Myocyte (in vitro differentiated cells): ENCODE data around the gene SIRPB2. TPM values are rescaled to one million over a fixed set of nuclear protein-coding genes. Genes with fewer than 3 reads are reported as not detected.
A peak's percentile ranks its signal among the peaks of the same experiment; 100 is the strongest.

Source experiments
- DNase-seq: peaks from one replicate; pipeline ENCODE4 v3.0.0-alpha.2; 2012; ENCODE audit warnings: low read depth
- polyA plus RNA-seq: library from polyadenylated mRNA; unstranded; fragments of >200 nt; gene quantifications from one replicate; pipeline ENCODE4 v1.2.1, GENCODE V29; 2012; ENCODE audit warnings: missing spikeins
- total RNA-seq: library from RNA; depleted of rRNA; stranded (reverse); fragments of >200 nt; gene quantifications from 2 replicates; pipeline ENCODE4 v1.2.3, GENCODE V29; 2014

Gene SIRPB2
- total RNA-seq, result not detected in 2 replicates
- not detected for polyA plus RNA-seq

DNA sequence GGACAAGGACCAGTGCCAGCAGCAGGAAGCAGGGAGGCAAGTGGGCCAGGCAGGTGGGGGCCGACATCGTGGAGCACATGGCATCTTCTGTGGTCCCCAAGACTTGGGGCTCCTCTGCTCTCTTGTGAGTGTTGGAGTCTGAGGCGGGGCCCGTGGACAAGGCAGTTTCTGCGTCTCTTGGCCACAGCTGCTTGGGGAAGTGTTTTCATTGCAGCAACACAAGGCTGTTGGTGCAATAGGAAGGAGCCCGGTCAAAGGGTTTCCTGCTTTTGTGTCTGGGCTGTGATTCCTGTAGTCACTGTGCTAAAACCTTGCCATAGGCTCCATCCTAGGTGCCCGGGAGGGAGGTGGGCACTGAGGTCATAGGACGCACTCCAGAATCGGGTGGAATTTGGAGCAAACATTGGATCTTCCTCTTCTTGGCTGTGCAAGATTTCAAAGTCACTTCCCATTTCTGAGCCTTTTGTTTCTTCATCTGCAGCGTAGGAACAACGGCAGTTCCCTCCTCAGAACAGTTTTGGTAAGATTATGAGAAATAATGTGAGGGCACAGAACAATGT is at the start of gene SIRPB2:
TSS of gene SIRPB2 (minus strand) at position 140 of the 560 bp plus-strand sequence. CDS start at position 79, 61 bp downstream.
- DNase-seq, result no peak

DNA sequence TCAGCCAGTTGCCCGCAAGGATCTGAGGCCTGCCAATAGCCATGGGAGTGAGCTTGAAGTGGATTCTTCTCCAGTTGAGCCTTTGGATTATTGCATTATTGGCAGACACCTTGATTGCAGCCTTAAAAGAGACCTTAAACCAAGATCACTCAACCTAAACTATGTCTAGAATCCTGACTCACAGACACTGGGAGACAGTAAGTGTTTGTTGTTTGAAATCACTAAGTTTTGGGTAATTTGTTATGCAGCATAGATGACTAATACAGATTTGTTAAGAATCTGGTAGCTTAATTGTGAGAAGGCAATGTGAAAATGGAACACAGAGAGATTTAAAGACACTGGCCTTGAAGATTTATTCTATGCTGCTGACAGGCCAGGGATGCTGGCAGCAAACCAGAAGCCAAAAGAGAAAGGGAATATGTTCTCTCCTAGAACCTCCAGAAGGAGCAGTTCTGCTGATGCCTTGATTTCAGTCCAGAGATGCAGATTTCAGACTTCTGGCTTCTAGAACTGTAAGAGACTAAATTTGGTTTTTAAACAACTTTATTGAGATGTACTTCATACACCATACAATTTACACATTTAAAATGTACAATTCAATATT is 48.7 kb upstream of the SIRPB2 start:
- DNase-seq, result no peak

DNA sequence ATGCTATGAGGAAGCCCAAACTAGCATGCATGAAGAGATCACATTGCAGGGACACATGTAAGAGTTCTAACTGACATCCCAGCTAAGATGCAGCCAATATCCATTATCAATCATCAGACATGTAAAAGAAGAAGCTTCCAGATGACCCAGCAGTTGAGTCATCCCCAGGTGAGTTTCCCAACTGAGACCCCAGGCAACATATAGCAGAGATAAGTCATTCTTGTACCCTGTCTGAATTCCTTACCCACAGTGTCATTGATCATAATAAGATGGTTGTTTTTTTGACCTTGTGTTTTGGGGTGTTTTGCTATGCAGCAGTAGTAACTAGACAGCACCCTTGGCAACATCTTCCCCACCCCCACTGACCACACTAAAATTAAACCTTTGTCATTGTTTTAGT is 47.4 kb upstream of the SIRPB2 start:
- no peak for DNase-seq

DNA sequence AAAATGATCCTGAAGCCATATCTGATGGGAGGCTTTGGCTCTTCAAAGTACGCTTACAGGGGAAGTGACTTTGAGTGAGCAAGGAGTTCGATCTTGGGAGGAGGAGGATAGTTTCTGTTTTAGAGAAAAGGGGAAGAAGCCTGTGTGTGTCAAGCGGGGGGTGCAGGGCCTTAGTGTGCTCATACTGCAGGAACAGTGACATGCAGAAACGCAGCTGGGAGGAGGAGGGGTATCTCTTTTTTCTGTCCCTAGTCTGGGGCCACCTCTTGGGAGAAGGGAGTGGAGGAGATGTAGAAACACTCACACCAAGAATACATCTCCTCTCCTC is 46.5 kb upstream of the SIRPB2 start:
- no peak for DNase-seq

DNA sequence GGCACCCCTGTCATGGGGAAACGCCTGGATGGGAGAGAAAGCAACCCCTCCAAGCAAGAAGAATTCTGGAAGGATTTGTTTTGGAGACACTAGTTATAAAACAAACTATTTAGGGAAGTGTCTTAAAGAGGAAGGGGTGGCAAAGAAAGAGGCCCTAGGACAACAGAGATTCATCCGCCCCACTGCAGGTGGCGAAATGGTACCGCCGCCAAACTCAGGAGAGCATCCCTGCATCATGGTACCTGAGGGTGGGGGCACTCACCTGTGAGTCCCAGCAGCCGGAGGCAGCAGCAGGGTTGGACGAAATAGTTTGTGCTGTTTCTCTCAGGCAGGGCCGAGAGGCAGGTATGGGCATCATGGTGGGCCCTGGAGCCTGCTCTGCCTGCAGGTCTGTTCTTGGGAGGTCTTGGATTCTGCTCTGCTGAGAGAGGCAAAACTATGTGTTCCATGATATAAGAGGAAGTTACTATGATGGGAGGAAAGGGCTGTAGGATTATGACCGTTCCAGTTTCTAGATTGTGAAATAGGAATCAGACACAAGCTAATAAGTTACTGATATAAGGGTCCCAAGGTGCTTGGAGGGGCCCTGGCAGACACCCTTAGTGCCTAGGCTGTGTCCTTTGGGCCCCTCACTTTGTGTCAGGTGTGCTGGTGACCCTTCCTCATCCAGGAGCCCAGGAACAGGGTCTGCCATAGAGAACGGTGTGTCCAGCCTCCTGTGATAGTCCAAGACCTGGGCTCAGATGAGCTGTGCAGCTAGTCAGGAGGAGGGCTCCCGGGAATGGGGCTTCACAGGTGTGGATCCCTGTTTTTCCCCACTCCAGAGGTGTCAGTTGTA is 45.9 kb upstream of the SIRPB2 start:
- DNase-seq, result no peak

DNA sequence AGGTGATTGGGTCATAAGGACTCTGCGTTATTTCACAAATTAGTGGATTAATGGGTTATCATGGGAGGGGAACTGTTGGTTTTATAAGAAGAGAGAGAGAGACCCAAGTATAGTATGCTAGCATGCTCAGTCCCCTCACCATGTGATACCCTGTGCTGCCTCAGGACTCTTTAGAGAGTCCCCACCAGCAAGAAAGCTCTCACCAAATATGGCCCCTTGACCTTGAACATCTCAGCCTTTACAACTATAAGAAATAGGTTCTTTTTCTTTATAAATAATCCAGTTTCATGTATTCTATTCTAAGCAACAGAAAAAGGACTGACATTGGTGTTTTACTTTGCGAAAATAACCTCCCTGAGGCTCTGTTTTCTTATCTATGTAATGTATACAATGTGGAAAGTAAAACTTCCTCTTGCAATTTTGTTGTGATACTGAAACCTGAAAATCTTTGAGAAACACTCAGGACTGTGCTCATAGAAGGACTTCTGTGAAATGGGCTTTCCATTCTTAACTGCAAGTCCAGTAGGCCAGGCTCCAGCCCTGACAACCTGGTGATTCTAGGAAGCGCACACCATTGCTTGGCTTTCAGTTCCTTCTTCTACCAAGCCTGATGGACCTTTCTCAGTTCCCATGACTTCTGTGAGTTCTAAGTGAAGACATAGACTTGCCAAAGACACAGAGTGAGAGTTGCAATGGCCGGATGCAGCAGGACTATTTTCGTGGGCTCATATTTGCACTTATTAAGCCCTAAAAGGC is 44.4 kb upstream of the SIRPB2 start:
- DNase-seq, result no peak

DNA sequence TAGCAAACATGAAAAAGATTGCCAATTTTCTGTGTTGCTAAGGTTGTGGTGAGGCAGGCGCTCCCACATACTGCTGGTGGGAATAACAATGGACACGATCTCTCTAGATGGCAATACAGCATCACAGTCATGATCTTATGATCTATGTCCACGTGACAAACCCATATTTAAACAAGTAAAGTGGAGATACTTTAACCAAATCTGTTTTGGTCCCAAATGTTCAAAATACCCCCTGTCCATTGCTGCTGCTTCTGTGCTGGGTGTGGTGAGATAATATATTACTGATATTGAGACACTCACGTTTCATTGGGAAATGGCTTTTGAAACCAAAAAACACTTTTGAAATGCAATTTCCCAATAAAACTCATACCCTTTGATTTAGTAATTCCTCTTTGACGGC is 43.3 kb upstream of the SIRPB2 start:
- no peak for DNase-seq

DNA sequence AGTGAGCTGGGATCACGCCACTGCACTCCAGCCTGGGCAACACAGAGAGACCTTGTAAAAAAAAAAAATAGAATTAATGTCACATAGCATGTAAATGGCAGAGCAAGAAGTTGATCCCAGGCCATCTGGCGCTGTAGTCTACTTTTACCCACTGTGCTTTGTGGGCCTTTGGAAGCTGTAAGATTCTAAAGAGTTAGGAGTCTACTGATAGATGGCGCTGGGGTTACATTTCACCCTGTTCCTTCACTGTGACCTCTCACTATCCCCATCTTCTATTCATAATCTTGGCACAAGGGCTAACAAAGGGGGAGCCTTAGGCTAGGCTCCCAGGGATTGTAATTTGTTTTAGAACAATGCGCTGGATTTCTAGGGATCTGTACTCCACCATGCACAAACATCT is 41.8 kb upstream of the SIRPB2 start:
- DNase-seq, result no peak

DNA sequence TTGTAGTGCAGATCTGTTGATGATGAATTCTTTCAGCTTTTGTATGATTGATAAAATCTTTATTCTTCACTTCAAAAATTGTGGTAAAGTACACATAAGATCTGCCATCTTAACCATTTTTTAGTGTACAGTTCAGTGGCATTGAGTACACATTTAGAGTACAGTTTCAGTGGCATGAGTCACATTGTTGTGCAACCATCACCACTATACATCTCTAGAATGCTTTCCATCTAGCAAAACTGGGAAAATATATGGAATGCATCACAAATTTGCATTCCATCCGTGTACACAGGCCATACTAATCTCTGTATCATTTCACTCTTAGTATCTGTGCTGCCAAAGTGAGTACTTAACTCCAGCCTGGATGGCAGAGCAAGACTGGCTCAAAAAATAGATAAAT is 37.6 kb upstream of the SIRPB2 start:
- no peak for DNase-seq

DNA sequence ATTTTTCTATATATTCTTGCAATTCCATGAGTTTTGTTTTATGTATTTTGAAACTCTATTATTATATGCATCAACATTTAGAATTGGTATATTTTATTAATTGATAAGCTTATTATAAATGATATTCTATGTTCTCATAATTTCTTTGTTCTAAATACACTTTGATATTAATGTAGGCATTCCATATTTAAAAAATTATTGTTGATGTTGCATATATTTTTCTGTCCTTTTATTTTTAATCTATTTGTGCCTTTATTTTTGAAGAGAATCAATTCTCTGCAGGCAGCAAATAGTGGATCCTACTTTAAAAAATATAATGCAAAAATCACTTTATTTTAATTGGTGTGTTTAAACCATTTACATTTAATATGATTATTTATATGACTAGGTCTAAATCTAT is 36.7 kb upstream of the SIRPB2 start:
- DNase-seq, result no peak

DNA sequence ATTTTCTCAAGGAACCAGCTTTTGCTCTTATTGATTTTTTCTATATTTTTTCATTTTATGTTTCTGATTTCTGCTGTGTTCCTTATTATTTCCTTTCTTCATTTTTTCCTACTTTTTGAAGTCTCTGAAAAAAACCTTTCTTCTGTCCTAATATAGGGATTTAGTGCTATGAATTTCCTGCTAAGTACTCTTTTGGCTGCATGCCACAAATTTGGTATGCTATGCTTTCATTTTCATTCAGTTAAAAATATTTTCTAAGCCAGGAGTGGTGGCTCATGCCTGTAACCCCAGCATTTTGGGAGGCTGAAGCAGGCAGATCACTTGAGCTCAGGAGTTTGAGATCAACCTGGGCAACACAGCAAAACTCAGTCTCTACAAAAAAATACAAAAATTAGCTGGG is 35.7 kb upstream of the SIRPB2 start:
- peak; percentile 3 for DNase-seq

DNA sequence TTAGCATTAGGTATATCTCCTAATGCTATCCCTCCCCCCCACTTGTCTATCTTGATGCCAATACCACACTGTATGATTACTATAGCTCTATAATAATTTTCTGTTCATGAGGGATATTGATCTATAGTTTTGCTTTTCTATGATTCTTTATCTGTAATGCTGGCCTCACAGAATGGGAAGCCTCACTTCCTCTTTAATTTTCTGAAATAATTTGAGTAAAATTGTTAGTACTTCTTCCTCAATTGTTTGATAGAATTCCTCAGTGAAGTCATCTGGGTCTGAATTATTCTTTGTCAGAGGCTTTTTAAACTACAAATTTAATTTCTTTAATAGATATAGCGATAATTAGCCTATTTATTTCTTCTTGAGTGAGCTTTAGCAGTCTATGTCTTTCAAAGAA is 35.1 kb upstream of the SIRPB2 start:
- no peak for DNase-seq

DNA sequence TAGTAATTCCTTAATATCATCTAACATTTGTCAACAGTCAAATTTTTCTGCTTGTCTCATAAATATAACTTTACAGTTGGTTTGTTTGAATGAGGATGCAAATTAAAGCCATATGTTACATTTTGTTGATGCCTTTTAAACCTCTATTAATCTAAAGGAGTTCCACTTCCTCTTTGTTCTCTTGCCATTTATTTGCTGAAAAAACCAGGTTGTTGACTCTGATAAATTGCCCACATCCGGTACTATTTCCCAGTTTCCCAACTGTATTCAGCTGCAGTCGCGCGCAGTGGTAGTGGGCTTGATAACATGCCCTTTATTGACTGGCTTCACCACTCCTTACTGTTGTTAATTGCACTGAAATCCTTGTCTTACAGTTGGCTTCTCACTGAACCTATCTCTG is 32.8 kb upstream of the SIRPB2 start:
- no peak for DNase-seq

DNA sequence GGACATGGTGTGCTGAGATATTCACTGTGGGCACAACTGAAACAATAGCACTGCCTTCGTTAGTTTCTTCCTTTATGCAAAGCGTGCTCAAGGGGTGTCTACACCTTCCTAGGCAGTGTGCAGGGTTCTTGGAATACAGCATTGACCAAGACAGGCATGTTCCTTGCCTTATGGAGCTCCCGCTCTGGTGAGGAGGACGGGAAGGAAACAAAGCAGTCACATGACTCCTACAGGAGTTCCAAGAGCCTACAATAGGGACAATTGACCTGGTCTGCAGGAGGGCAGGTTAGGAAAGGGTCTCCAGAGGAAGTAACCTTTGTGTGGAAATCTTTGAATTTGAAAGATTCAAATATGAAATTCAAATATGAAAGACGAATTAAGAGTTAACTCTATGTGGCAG is 25.8 kb upstream of the SIRPB2 start:
- no peak for DNase-seq

DNA sequence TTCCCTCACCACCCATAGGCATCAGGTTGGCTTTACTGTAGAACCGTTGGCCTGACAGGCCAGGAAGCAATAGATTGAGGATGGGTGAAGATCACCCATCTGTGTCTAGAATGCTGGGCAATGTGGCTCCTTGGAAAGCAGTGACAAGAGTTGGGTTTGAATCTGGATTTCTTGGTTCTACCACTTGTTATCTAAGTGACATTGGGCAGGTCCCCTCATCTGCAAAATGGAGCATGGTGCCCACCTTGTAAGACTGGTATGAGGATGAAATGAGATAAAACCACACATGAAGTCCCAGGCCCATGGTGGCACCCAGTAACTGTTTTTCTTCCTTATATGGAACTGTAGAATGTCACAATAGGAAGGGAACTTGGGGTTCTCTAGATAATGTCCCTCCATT is 22.6 kb upstream of the SIRPB2 start:
- no peak for DNase-seq

DNA sequence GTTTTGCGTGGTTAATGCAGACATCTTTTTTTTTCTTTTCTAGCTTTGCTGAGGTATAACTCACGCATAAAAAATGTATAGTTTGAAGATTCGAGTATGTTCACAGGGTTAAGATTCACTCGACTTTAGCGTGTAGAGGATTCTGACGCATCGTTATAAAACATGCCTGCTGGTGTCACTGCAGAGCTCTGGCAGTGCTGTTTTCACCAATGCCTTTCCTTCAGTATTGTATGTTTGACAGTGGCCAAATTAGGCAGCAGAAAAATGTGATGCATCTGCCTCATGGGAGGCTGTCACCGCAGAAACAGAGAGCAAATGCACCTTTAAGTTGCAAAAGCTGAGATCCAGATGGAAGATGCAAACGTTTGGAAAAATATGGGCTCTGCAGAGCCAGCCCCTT is 18.0 kb upstream of the SIRPB2 start:
- peak; percentile 40 for DNase-seq

DNA sequence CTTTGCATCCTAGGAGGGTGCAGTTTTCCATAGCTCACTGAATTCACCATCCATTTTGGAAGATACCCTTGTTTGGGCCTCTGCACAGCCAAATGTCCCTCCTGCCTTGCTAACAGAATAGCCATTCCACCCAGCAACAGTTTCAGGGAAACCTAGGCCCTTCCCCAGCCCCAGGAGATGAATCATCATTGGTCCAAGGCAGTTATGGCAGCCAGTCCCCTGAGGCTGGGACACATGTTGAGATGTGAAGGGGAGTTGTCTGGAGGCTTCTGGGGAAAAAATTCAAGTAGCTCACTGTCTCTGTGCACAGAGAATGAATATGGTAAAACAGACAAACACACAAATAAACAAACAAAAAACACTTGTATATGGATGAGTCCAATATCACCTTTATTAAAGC is 17.4 kb upstream of the SIRPB2 start:
- no peak for DNase-seq

DNA sequence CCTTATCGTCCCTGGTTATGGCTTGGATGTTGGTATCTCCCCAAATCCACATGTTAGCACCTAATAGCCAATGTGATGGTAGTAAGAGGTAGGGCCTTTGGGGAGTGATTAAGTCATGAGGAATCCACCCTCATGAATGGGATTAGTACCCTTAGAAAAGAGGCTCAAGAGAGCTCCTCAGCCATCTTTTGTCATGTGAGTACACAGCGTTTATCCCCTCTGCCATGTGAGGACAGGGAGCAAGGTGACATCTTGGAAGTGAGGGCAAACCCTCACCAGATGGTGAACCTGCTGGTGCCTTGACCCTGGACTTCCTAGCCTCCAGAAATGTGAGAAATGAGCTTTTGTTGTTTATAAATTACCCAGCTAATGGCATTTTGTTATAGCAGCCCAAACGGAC is 16.1 kb upstream of the SIRPB2 start:
- no peak for DNase-seq

DNA sequence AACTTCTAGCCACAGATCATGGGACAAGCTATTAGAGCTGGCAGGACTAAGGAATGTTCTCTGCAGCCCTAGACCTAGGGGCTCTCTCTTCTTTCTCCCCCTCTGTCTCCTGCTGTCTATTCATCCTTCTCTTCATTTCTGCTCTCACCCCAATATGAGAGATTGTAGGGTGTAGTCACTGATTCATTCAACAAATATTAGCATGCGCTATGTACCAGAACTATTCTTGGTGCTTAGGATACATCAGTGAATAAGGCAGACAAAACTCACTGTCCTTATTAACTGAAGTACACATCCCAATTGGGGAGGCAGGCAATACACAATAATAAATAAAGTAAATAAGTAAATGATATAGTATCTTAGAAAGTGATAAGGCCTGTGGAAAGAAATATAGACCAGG is 14.7 kb upstream of the SIRPB2 start:
- no peak for DNase-seq

DNA sequence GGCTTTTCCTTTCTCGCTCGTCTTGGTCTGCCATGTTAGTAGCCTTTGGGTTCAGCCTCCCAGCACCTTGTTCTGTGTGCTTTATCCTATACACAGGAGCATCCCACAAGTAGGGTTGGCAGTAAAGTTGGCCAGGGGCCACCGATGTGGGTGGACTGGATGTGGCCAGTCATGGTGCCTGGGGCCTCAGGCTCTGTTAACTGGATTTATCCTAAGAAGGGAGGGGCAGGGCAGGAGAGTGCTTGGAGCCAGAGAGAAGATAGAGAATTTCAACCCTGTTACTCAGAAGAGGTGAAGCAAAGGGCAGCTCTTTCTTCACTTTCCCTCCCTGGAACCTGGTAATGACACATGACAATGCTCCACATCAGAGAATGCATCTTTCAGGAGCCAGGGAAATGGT is 14.1 kb upstream of the SIRPB2 start:
- DNase-seq, result no peak

DNA sequence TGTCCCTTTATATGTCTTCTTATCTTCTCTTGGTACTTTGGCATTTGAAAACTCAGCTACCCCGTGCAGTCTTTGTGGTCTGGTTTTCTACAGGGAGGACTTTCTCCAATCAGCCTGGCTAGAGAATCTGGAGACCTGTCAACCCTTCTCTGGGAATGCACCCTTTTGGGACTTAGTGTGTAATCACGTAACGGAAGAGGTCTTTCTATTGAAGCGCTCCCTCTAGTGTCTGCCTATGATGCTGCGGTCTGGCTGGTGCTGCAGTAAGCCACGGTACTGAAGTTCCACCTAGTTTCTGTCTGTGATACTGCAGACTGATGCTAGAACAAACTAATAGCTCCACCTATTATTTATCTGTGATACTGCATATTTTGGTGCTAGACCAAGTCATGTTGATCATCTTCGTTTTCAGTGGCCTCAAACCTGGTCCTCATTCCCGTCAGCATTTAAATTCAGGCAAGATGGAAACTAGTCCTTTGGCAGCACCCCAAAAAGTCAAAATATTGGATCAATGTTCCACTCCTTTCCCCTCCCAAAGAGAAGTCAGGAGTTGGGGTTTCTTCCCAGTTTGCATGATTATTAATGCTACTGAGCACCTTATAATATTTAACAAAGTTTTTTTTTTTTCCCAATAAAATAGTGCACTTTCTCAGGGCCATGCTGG is 12.5 kb upstream of the SIRPB2 start:
- peak; percentile 84 for DNase-seq

DNA sequence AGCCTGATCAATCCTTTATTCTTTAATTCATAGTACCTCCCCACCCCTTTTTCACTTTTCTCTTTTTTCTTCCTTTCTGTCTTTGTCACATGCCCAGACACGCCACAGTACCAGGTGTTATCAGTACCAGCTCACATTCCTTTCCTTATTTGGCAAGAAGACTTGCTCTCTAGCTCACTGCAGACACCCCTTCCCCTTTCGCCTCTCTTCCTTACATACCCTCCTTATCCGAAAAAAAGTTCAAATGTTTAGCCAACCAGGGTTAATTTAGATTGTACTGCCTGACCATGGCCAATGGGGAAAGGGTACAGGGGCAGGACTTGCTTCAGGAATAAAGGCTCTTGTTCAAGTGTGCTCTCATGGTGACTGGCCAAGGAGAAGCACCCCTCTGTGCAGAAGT is 9.3 kb upstream of the SIRPB2 start:
- DNase-seq, result no peak
